GM12878 (cell line): ENCODE data around the gene AIF1. TPM values are rescaled to one million over a fixed set of nuclear protein-coding genes. Genes with fewer than 3 reads are reported as not detected.

ENCODE experiments used
- BCL11A ChIP-seq: IDR thresholded peaks from 2 replicates; pipeline ENCODE4 v1.6.1; 2011; ENCODE audit warnings: low read depth, low read length
- DPF2 ChIP-seq: fragments of 450-650 bp; IDR thresholded peaks from 2 replicates; pipeline ENCODE4 v1.6.1; 2017; ENCODE audit warnings: mild to moderate bottlenecking
- EGR1 ChIP-seq, 2 experiments: IDR thresholded peaks; 1 replicate in 1 of 2; 2 replicates in 1 of 2; pipeline ENCODE4 v1.6.1; 2011 to 2012; ENCODE audit warnings: low read depth in 2 of 2, low read length in 2 of 2, borderline replicate concordance in 1 of 2, mild to moderate bottlenecking in 1 of 2, moderate library complexity in 1 of 2
- HDGF ChIP-seq: fragments of 450-650 bp; IDR thresholded peaks from 2 replicates; pipeline ENCODE4 v1.6.1; 2016; ENCODE audit warnings: antibody characterized with exemption
- IKZF2 ChIP-seq, 2 experiments: fragments of 450-650 bp; IDR thresholded peaks; 2 replicates each; pipeline ENCODE4 v1.6.1; 2017; ENCODE audit warnings: mild to moderate bottlenecking in 2 of 2, moderate library complexity in 2 of 2
- KAT2A ChIP-seq: conservative IDR thresholded peaks from 2 replicates; pipeline ENCODE4 v1.6.1; 2011; ENCODE audit warnings: low read depth, low read length; ENCODE audit not compliant: control insufficient read depth
- PML ChIP-seq: IDR thresholded peaks from 2 replicates; pipeline ENCODE4 v1.6.1; 2012; ENCODE audit warnings: low read length, inconsistent platforms
- RFX5 ChIP-seq: IDR thresholded peaks from 2 replicates; pipeline ENCODE4 v1.6.1; 2011; ENCODE audit warnings: low read depth, low read length, improper control_type of control experiment
- SMAD5 ChIP-seq: IDR thresholded peaks from 2 replicates; pipeline ENCODE4 v1.6.1; 2016; ENCODE audit warnings: antibody characterized with exemption, low read depth
- SMC3 ChIP-seq: IDR thresholded peaks from 2 replicates; pipeline ENCODE4 v1.6.1; 2011; ENCODE audit warnings: low read length, improper control_type of control experiment, borderline replicate concordance
- STAT1 ChIP-seq: fragments of 450-650 bp; conservative IDR thresholded peaks from 2 replicates; pipeline ENCODE4 v1.6.1; 2014; ENCODE audit warnings: antibody characterized with exemption, mild to moderate bottlenecking
- TBL1XR1 ChIP-seq: IDR thresholded peaks from 2 replicates; pipeline ENCODE4 v1.6.1; 2012; ENCODE audit warnings: low read depth, low read length, improper control_type of control experiment
- polyA plus RNA-seq, 11 experiments: library from polyadenylated mRNA; depleted of rRNA in 4 of 11; unstranded in 6 of 11; stranded (reverse) in 5 of 11; fragments of >200 nt; fragmentation: Nextera tagmentation in 4 of 11; fragmentation: Illumina TruSeq in 1 of 11; extraction: Ambion mirVana in 4 of 11; extraction: Trizol in 1 of 11; gene quantifications; 1 replicate in 1 of 11; 2 replicates in 10 of 11; pipeline versions ENCODE4 v1.2.1 to v1.2.3, GENCODE V29; 2011 to 2016; ENCODE audit warnings: inconsistent platforms in 2 of 11, missing spikeins in 2 of 11, low read depth in 1 of 11
- total RNA-seq, 4 experiments: library from RNA; depleted of rRNA in 3 of 4; stranded (reverse); fragments of >200 nt in 3 of 4; fragmentation: Illumina TruSeq in 1 of 4; extraction: Trizol in 1 of 4; gene quantifications; 2 replicates each; pipeline versions ENCODE4 v1.2.1 to v1.2.3, GENCODE V29; 2013 to 2021
- TF ChIP-seq, protein P1 (sequence below): fragments of 450-650 bp; formaldehyde crosslinking; IDR thresholded peaks from 2 replicates; pipeline ENCODE4 v1.4.0; 2020; ENCODE audit warnings: mild to moderate bottlenecking, moderate library complexity
- TF ChIP-seq, protein P2 (sequence below): fragments of 450-650 bp; formaldehyde crosslinking; IDR thresholded peaks from 2 replicates; pipeline ENCODE4 v1.5.0; 2022; ENCODE audit warnings: mild to moderate bottlenecking, missing genetic modification characterization
- TF ChIP-seq, protein P3 (sequence below): fragments of 450-650 bp; IDR thresholded peaks from 2 replicates; pipeline ENCODE4 v1.6.1; 2016; ENCODE audit warnings: mild to moderate bottlenecking, moderate library complexity, borderline replicate concordance

AIF1 gene
- total and polyA plus RNA-seq, 10 of the 15 experiments (the other 5 are each of a cell fraction or from before 2014, with no cell fraction given) = 1.9 to 256 (median 134) TPM

GRCh38 chr6:31660381-31661261, 45.6 kb downstream of the AIF1 start, which contains the start of gene C6orf47 (continued):
- 0 out of 4 replicates have a peak, but pooled peaks of 1 of the 2 experiments have one; percentile 14 for TF ChIP-seq IKZF2 (IDR thresholded peaks at IDR 0.05)
- no peak for TF ChIP-seq KAT2A
- TF ChIP-seq HDGF = no peak
- TF ChIP-seq, protein P1, sequence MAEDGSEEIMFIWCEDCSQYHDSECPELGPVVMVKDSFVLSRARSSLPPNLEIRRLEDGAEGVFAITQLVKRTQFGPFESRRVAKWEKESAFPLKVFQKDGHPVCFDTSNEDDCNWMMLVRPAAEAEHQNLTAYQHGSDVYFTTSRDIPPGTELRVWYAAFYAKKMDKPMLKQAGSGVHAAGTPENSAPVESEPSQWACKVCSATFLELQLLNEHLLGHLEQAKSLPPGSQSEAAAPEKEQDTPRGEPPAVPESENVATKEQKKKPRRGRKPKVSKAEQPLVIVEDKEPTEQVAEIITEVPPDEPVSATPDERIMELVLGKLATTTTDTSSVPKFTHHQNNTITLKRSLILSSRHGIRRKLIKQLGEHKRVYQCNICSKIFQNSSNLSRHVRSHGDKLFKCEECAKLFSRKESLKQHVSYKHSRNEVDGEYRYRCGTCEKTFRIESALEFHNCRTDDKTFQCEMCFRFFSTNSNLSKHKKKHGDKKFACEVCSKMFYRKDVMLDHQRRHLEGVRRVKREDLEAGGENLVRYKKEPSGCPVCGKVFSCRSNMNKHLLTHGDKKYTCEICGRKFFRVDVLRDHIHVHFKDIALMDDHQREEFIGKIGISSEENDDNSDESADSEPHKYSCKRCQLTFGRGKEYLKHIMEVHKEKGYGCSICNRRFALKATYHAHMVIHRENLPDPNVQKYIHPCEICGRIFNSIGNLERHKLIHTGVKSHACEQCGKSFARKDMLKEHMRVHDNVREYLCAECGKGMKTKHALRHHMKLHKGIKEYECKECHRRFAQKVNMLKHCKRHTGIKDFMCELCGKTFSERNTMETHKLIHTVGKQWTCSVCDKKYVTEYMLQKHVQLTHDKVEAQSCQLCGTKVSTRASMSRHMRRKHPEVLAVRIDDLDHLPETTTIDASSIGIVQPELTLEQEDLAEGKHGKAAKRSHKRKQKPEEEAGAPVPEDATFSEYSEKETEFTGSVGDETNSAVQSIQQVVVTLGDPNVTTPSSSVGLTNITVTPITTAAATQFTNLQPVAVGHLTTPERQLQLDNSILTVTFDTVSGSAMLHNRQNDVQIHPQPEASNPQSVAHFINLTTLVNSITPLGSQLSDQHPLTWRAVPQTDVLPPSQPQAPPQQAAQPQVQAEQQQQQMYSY (CRISPR knock-in tag) = no peak
- TF ChIP-seq SMC3 = 0 out of 2 replicates have a peak, but pooled peaks have one; percentile 5
- peak; percentile 93 for TF ChIP-seq PML
- TF ChIP-seq TBL1XR1 = no peak
- TF ChIP-seq, protein P2, sequence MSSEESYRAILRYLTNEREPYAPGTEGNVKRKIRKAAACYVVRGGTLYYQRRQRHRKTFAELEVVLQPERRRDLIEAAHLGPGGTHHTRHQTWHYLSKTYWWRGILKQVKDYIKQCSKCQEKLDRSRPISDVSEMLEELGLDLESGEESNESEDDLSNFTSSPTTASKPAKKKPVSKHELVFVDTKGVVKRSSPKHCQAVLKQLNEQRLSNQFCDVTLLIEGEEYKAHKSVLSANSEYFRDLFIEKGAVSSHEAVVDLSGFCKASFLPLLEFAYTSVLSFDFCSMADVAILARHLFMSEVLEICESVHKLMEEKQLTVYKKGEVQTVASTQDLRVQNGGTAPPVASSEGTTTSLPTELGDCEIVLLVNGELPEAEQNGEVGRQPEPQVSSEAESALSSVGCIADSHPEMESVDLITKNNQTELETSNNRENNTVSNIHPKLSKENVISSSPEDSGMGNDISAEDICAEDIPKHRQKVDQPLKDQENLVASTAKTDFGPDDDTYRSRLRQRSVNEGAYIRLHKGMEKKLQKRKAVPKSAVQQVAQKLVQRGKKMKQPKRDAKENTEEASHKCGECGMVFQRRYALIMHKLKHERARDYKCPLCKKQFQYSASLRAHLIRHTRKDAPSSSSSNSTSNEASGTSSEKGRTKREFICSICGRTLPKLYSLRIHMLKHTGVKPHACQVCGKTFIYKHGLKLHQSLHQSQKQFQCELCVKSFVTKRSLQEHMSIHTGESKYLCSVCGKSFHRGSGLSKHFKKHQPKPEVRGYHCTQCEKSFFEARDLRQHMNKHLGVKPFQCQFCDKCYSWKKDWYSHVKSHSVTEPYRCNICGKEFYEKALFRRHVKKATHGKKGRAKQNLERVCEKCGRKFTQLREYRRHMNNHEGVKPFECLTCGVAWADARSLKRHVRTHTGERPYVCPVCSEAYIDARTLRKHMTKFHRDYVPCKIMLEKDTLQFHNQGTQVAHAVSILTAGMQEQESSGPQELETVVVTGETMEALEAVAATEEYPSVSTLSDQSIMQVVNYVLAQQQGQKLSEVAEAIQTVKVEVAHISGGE = no peak
- no peak for TF ChIP-seq STAT1
- TF ChIP-seq SMAD5 = peak; percentile 59; the same call in 1 of the 2 replicates
- no peak; the same call in 1 of the 2 replicates for TF ChIP-seq DPF2
- TF ChIP-seq EGR1 (IDR thresholded peaks at IDR 0.05; ENCODE audit: borderline replicate concordance in 1 of 2, low read depth in 2 of 2, low read length in 2 of 2) = peak in 1 of 2 experiments; percentile 93; a peak in 2 of 3 replicates
- 0 out of 2 replicates have a peak, but pooled peaks have one; percentile 20 for TF ChIP-seq BCL11A
- TF ChIP-seq, protein P3, sequence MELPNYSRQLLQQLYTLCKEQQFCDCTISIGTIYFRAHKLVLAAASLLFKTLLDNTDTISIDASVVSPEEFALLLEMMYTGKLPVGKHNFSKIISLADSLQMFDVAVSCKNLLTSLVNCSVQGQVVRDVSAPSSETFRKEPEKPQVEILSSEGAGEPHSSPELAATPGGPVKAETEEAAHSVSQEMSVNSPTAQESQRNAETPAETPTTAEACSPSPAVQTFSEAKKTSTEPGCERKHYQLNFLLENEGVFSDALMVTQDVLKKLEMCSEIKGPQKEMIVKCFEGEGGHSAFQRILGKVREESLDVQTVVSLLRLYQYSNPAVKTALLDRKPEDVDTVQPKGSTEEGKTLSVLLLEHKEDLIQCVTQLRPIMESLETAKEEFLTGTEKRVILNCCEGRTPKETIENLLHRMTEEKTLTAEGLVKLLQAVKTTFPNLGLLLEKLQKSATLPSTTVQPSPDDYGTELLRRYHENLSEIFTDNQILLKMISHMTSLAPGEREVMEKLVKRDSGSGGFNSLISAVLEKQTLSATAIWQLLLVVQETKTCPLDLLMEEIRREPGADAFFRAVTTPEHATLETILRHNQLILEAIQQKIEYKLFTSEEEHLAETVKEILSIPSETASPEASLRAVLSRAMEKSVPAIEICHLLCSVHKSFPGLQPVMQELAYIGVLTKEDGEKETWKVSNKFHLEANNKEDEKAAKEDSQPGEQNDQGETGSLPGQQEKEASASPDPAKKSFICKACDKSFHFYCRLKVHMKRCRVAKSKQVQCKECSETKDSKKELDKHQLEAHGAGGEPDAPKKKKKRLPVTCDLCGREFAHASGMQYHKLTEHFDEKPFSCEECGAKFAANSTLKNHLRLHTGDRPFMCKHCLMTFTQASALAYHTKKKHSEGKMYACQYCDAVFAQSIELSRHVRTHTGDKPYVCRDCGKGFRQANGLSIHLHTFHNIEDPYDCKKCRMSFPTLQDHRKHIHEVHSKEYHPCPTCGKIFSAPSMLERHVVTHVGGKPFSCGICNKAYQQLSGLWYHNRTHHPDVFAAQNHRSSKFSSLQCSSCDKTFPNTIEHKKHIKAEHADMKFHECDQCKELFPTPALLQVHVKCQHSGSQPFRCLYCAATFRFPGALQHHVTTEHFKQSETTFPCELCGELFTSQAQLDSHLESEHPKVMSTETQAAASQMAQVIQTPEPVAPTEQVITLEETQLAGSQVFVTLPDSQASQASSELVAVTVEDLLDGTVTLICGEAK = no peak
- no peak for TF ChIP-seq RFX5
